ENCODE data around the gene KMT5C. TPM values are rescaled to one million over a fixed set of nuclear protein-coding genes. Genes with fewer than 3 reads are reported as not detected.
A peak's percentile ranks its signal among the peaks of the same experiment; 100 is the strongest.
"Not testable (repeated sequence)": the region's sequence is repeated elsewhere in the genome, so short reads cannot be mapped to it uniquely, and the experiment has no call there.

Gene KMT5C
- total and polyA plus RNA-seq, 9 donors = 13.4 to 34.1 (median 23.2) TPM

DNA sequence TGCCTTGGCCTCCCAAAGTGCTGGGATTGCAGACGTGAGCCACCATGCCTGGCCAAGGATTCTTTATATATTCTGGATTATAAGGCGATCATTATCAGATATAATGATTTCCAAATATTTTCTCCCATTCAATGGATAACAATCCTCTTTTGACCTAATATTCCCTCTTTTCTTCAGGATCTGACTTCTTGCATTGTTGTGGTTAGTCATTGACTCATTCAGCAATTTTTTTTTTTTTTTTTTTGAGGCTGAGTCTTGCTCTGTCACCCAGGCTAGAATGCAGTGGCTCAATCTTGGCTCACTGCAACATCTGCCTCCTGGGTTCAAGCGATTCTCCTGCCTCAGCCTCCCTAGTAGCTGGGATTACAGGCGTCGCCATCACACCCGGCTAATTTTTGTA is 9.9 kb upstream of the KMT5C start:
- not testable (repeated sequence) for H3K4me3 ChIP-seq (ENCODE audit: low read length); DNase-seq; H3K27me3 ChIP-seq (ENCODE audit: control insufficient read depth, insufficient read depth, low read length); H3K4me1 ChIP-seq (ENCODE audit: control insufficient read depth, insufficient read depth, low read length); H3K27ac ChIP-seq (ENCODE audit: low read length); H3K36me3 ChIP-seq (ENCODE audit: control insufficient read depth, insufficient read depth, low read length); H3K9me3 ChIP-seq (replicated peaks; ENCODE audit: control insufficient read depth, low read depth, low read length)
- 100% methylated on average over 1 of the region's 6 CpGs for WGBS (ENCODE audit: insufficient coverage)

DNA sequence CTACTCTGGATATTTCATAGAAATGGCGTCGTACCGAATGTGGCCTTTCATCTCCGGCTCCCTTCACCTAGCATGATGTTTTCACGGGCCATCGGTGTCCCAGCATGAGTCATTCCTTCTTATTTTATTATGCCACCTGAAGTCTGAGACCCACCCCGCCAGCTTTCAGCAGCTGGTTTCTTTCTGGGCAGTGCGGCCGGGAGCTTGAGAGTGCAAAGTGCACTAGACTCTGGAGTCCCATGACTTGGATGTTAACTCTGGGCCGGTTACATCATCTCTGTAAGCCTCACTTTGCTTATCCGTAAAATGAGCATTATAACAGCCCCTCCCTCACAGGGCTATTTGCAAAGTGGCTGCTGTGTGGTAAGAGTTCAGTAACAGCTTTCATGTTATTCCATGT is 5.8 kb upstream of the KMT5C start:
- no peak for DNase-seq
- H3K27me3 ChIP-seq (ENCODE audit: control insufficient read depth, insufficient read depth, low read length) = peaks cover 7% of the 10 kb centered on the region
- H3K4me3 ChIP-seq (ENCODE audit: low read length) = no peak overlapping the region
- H3K9me3 ChIP-seq (replicated peaks; ENCODE audit: control insufficient read depth, low read depth, low read length) = no peaks in the 10 kb centered on the region
- H3K27ac ChIP-seq (ENCODE audit: low read length) = no peak overlapping the region
- 75% methylated on average over 9 of the region's 11 CpGs for WGBS (ENCODE audit: insufficient coverage)
- H3K4me1 ChIP-seq (ENCODE audit: control insufficient read depth, insufficient read depth, low read length) = peaks cover 6% of the 10 kb centered on the region
- H3K36me3 ChIP-seq (ENCODE audit: control insufficient read depth, insufficient read depth, low read length) = no peaks in the 10 kb centered on the region

DNA sequence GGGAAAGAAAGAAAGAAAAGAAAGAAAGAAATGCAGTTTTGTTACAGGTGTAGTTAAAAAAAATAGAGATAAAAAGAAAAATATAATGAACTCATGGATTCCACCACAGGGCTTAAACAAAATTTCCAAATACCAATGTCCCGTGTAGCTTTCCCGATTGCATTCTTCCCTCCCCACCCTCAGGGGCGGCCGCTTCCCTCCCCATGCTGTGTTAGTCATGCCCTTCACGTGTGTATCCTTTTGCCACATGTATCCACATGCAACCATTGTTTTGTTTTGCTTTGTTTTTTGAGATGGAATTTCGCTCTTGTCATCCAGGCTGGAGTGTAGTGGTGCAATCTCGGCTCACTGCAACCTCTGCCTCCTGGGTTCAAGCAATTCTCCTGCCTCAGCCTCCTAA is 3.6 kb upstream of the KMT5C start:
- no peaks in the 10 kb centered on the region for H3K36me3 ChIP-seq (ENCODE audit: control insufficient read depth, insufficient read depth, low read length)
- no peaks in the 10 kb centered on the region for H3K9me3 ChIP-seq (replicated peaks; ENCODE audit: control insufficient read depth, low read depth, low read length)
- peaks cover 16% of the 10 kb centered on the region for H3K4me1 ChIP-seq (ENCODE audit: control insufficient read depth, insufficient read depth, low read length)
- H3K27me3 ChIP-seq (ENCODE audit: control insufficient read depth, insufficient read depth, low read length) = peaks cover 7% of the 10 kb centered on the region
- no peak for DNase-seq
- 93% methylated on average over 2 of the region's 7 CpGs for WGBS (ENCODE audit: insufficient coverage)
- H3K27ac ChIP-seq (ENCODE audit: low read length) = no peak overlapping the region
- H3K4me3 ChIP-seq (ENCODE audit: low read length) = no peak overlapping the region

DNA sequence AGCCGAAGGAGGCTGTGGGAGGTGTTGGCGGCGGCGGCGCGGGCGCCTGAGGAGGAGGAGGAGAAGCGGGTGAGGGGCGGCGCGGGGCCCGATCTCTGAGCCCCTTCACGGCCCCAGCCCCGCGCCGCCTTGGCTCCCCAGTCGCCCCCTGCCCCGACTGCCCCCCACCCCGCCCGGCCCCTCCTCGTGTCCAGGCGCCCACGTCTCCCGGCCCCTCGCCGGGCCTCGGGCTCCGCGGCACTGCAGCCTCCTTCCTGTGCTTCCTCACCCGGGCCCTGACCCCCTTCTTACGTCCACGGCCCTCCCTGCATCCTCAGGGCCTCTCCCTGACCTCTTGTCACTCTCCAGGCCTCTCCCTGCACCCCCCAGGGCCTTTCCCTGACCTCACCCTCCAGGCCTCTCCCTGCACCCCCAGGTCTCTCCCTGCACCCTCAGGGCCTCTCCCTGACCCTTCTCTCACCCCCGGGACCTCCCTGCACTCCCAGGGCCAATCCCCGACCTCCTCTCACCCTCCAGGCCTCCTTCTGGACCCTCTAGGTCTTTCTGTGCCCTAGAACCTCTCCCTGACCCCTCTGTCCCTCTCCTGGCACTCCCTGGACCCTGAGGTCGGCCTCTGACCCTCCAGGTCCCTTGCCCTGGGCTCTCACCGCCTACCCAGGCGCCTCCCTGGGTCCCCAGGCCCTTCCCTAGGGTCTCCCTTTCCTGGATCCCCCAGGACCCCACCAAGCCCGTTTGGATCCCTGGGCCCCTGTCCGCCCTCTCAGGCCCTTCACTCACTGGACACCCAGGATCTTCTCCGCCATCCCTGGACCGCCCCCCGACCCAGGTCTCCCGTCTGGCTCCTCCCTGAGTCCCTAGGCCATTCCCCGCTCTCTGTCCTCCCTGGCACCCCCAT is 460 bp downstream of the KMT5C start:
- Histone ChIP-seq H3K27ac (ENCODE audit: low read length) (peak overlapping the region; percentile 94), H3K36me3 (ENCODE audit: control insufficient read depth, insufficient read depth, low read length) (peaks cover 27% of the 10 kb centered on the region), H3K4me1 (ENCODE audit: control insufficient read depth, insufficient read depth, low read length) (peaks cover 43% of the 10 kb centered on the region), H3K27me3 (ENCODE audit: control insufficient read depth, insufficient read depth, low read length) (no peaks in the 10 kb centered on the region), H3K4me3 (ENCODE audit: low read length) (peak overlapping the region; percentile 90), H3K9me3 (replicated peaks; ENCODE audit: control insufficient read depth, low read depth, low read length) (no peaks in the 10 kb centered on the region)
- WGBS (ENCODE audit: insufficient coverage) = 3% methylated on average over 31 of the region's 44 CpGs
- DNase-seq = peak; percentile 57

DNA sequence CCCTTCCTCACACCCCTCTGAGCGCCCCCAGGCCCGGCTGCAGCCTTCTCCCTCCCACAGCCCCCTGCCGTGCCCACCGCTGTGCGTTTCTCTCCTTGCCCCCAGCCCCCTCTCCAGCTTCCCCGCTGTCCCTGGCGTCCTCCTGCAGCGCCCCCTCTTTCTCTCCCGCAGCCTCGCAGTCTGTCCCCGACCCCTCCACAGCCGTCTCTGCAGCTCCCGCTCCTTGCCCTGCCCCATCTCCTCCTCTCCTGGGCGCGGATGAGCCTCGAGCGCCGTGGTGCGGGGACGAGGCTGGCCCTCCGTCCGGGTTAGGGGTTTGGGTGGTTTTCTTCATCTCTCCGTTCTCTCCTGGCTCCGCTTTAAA is 1.1 kb downstream of the KMT5C start:
- WGBS (ENCODE audit: insufficient coverage) = under 1% methylated on average over 12 of the region's 24 CpGs
- Histone ChIP-seq H3K4me3 (ENCODE audit: low read length) (peak overlapping the region; percentile 90), H3K36me3 (ENCODE audit: control insufficient read depth, insufficient read depth, low read length) (peaks cover 30% of the 10 kb centered on the region), H3K27me3 (ENCODE audit: control insufficient read depth, insufficient read depth, low read length) (no peaks in the 10 kb centered on the region), H3K9me3 (replicated peaks; ENCODE audit: control insufficient read depth, low read depth, low read length) (no peaks in the 10 kb centered on the region), H3K27ac (ENCODE audit: low read length) (peak overlapping the region; percentile 94), H3K4me1 (ENCODE audit: control insufficient read depth, insufficient read depth, low read length) (peaks cover 49% of the 10 kb centered on the region)
- no peak for DNase-seq

DNA sequence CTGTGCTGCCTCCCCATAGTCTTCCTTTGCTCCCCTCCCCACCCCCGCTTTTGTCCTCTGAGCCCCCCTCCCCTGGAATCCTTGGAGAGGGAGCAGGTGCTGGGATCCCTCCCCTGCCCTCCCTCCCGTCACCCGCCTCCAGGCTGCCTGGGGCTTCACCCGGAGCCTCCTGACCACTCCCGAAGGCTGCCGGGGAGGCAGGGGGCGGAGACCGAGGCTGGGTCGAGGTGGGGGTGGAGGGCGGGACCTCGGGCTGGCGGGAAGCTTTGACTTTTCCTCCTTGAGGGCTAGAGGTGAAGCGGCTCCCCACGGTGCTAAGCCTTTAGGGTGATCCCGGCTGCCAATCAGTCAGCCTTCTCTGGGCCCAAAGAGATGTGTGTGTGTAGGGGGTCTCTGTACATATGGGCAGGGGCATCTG is 1.5 kb downstream of the KMT5C start:
- H3K27ac ChIP-seq (ENCODE audit: low read length) = peak overlapping the region; percentile 94
- H3K9me3 ChIP-seq (replicated peaks; ENCODE audit: control insufficient read depth, low read depth, low read length) = no peaks in the 10 kb centered on the region
- peaks cover 30% of the 10 kb centered on the region for H3K36me3 ChIP-seq (ENCODE audit: control insufficient read depth, insufficient read depth, low read length)
- H3K4me3 ChIP-seq (ENCODE audit: low read length) = peak overlapping the region; percentile 90
- 2% methylated on average over 6 of the region's 15 CpGs for WGBS (ENCODE audit: insufficient coverage)
- no peaks in the 10 kb centered on the region for H3K27me3 ChIP-seq (ENCODE audit: control insufficient read depth, insufficient read depth, low read length)
- H3K4me1 ChIP-seq (ENCODE audit: control insufficient read depth, insufficient read depth, low read length) = peaks cover 53% of the 10 kb centered on the region
- peak; percentile 91 for DNase-seq

DNA sequence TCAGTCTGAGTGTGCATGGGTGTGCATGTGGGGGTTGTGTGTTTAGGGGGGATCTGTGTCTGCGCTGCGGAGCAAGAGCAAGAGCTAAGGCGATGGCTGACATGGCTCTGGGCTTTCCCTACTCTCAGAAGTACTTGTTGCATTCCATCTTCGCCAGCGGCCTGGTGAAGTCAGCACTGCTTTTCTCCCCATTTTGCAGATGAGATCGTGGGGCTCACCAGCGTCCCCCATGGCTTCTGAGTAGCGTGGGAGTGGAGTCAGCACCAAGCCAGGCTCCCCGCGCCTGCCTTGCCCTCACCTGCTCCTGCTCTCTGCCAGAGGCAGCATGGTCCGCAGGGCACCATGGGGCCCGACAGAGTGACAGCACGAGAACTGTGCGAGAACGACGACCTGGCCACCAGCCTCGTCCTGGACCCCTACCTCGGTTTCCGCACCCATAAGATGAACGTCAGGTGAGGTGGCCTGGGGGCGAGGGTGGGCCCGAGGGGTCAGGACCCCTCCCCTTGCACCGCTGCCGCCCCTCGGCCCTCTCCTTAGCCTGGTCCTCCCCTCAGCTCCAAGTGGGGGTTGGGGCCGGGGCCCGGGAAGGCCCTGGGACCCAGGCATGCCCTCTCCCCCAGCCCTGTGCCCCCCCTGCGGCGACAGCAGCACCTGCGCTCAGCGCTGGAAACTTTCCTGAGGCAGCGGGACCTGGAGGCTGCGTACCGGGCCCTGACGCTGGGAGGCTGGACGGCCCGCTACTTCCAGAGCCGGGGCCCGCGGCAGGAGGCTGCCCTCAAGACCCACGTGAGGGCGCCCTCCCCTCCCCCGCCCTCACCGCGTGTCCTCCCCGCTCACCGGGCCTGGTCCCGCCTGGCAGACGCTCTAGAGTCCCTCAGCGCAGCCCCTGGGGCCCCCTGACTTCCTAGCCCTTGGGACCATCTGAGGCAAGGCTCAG is 2.2 kb downstream of the KMT5C start:
- Histone ChIP-seq H3K4me3 (ENCODE audit: low read length) (peak overlapping the region; percentile 18), H3K27ac (ENCODE audit: low read length) (peak overlapping the region; percentile 31), H3K4me1 (ENCODE audit: control insufficient read depth, insufficient read depth, low read length) (peaks cover 59% of the 10 kb centered on the region), H3K36me3 (ENCODE audit: control insufficient read depth, insufficient read depth, low read length) (peaks cover 32% of the 10 kb centered on the region), H3K27me3 (ENCODE audit: control insufficient read depth, insufficient read depth, low read length) (no peaks in the 10 kb centered on the region), H3K9me3 (replicated peaks; ENCODE audit: control insufficient read depth, low read depth, low read length) (no peaks in the 10 kb centered on the region)
- DNase-seq = no peak
- 75% methylated on average over 44 of the region's 50 CpGs for WGBS (ENCODE audit: insufficient coverage)

DNA sequence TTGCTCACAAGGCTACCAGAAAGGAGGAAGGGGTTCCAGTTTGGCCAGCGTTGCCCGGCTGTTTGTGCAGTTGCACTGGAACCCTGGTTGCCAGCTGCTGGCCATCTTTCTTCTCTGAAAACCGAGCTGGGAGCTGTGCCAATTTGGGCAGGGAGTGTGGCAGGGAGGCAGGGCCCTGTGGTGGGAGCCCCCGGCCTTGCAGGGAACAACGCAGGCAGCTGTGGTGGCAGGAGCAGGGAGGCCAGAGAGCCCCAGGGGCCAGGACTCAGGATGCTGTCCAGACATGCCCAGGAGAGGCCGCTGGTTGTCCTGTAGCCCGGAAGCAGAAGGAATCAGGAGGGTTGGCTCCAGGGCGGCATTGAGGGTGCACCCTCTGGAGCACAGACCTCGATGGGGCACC is 4.8 kb downstream of the KMT5C start:
- 75% methylated on average over 9 of the region's 9 CpGs for WGBS (ENCODE audit: insufficient coverage)
- peak overlapping the region; percentile 67 for H3K27ac ChIP-seq (ENCODE audit: low read length)
- H3K36me3 ChIP-seq (ENCODE audit: control insufficient read depth, insufficient read depth, low read length) = peaks cover 50% of the 10 kb centered on the region
- peak; percentile 86 for DNase-seq
- H3K27me3 ChIP-seq (ENCODE audit: control insufficient read depth, insufficient read depth, low read length) = no peaks in the 10 kb centered on the region
- H3K4me3 ChIP-seq (ENCODE audit: low read length) = no peak overlapping the region
- no peaks in the 10 kb centered on the region for H3K9me3 ChIP-seq (replicated peaks; ENCODE audit: control insufficient read depth, low read depth, low read length)
- peaks cover 69% of the 10 kb centered on the region for H3K4me1 ChIP-seq (ENCODE audit: control insufficient read depth, insufficient read depth, low read length)

DNA sequence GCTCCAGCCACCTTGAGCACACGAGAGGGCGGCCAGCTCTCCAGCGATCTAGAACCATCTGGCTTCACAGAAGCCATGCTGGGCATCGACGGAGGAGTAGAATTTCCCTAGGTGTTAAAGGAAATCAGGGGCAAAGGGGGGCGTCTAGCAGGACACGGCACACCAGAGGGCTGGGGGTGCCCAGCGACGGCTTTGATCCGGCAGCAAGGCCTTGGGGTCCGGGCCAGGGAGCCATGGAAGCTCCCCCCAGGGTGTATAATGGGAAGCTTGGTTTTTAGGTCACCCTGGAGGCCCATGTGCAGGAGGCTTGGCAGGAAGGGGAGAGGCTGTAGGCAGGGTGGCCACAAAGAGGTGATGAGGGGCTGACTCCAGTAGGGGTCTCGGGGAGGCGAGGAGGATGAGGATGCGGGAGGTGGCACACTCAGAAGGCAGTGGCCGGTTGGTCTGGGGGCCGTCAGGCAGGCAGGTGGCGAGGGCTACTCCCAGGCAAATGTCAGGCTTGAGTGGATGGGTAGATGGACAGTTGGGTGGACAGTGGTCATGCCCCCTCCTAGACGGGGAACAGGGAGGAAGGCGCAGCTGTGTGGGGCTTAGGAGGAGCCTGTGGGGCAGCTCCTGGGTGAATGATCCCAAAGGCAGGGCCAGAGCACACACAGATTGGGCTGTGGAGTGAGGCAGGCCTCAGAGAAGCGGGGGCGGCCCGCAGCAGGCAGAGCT is 5.6 kb downstream of the KMT5C start:
- Histone ChIP-seq H3K27ac (ENCODE audit: low read length) (peak overlapping the region; percentile 77), H3K9me3 (replicated peaks; ENCODE audit: control insufficient read depth, low read depth, low read length) (no peaks in the 10 kb centered on the region), H3K36me3 (ENCODE audit: control insufficient read depth, insufficient read depth, low read length) (peaks cover 51% of the 10 kb centered on the region), H3K27me3 (ENCODE audit: control insufficient read depth, insufficient read depth, low read length) (no peaks in the 10 kb centered on the region), H3K4me3 (ENCODE audit: low read length) (no peak overlapping the region), H3K4me1 (ENCODE audit: control insufficient read depth, insufficient read depth, low read length) (peaks cover 67% of the 10 kb centered on the region)
- WGBS (ENCODE audit: insufficient coverage) = 80% methylated on average over 22 of the region's 22 CpGs
- DNase-seq = no peak

Data from muscle of leg (tissue), 11 donors.